Fibroblast of the aortic adventitia (primary cell): Measurements from ENCODE around the gene ATP9B. TPM values are rescaled to one million over a fixed set of nuclear protein-coding genes. Genes with fewer than 3 reads are reported as not detected.

Experiments
- DNase-seq: peaks from one replicate; pipeline ENCODE4 v3.0.0-alpha.2; 2010; ENCODE audit warnings: low read depth
- H3K4me3 ChIP-seq: 2 replicates; pipeline ENCODE4 v1.5.1; 2011; ENCODE audit warnings: low read depth, mild to moderate bottlenecking, control low read depth, low read length, moderate library complexity
- total RNA-seq: library from RNA; depleted of rRNA; stranded (reverse); fragments of >200 nt; gene quantifications from 2 replicates; pipeline ENCODE4 v1.2.3, GENCODE V29; 2012; ENCODE audit warnings: low replicate concordance
- TF ChIP-seq, protein P1 (sequence below): IDR thresholded peaks from 2 replicates; pipeline ENCODE4 v1.5.1; 2011; ENCODE audit warnings: mild to moderate bottlenecking, low read length, control low read depth, inconsistent platforms; ENCODE audit not compliant: insufficient read depth

The ATP9B gene
- total RNA-seq, 1 donor, result 22.0 TPM

DNA sequence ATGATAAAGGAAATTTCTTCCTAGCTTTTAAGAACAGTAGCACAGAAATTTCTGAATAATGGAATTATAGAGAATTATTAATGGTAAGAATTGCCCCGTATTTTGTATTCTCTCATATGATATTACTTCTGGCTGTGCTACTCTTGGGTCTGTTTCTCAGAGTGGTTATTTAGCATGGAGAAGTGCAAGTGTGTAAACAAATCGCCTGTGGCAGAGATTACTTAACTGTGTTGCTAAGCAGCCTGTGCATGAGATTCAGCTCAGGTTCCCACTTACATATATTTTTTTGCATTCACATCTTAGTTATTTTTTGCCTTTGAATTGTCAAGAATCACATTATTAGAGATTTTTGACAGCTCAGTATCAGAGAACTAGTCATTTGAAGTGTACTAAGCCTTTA lies 246.4 kb downstream of the ATP9B start:
- TF ChIP-seq, protein P1, sequence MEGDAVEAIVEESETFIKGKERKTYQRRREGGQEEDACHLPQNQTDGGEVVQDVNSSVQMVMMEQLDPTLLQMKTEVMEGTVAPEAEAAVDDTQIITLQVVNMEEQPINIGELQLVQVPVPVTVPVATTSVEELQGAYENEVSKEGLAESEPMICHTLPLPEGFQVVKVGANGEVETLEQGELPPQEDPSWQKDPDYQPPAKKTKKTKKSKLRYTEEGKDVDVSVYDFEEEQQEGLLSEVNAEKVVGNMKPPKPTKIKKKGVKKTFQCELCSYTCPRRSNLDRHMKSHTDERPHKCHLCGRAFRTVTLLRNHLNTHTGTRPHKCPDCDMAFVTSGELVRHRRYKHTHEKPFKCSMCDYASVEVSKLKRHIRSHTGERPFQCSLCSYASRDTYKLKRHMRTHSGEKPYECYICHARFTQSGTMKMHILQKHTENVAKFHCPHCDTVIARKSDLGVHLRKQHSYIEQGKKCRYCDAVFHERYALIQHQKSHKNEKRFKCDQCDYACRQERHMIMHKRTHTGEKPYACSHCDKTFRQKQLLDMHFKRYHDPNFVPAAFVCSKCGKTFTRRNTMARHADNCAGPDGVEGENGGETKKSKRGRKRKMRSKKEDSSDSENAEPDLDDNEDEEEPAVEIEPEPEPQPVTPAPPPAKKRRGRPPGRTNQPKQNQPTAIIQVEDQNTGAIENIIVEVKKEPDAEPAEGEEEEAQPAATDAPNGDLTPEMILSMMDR, result no peak
- H3K4me3 ChIP-seq, result no peak overlapping the region
- no peak for DNase-seq

DNA sequence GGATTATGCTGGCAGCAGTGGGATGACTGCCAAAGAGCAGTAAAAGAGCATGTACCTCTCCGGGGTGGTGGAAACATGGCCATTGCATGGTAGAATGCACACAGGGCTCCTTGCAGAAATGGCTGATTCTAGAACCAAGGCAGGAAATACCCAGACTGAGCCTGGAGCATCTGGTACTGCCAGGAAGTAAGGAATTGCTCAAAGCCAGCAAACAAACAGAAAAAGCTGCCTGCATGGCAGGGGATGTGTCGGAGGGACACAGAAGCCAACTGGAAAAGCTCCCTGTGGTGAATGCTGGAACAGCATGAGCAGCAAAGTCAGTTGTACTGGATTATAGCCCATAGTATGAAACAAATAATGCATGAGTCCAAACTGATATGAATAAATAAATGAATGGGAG lies 248.5 kb downstream of the ATP9B start:
- no peak for DNase-seq
- H3K4me3 ChIP-seq, result no peak overlapping the region
- TF ChIP-seq, protein P1, result peak; percentile 8

DNA sequence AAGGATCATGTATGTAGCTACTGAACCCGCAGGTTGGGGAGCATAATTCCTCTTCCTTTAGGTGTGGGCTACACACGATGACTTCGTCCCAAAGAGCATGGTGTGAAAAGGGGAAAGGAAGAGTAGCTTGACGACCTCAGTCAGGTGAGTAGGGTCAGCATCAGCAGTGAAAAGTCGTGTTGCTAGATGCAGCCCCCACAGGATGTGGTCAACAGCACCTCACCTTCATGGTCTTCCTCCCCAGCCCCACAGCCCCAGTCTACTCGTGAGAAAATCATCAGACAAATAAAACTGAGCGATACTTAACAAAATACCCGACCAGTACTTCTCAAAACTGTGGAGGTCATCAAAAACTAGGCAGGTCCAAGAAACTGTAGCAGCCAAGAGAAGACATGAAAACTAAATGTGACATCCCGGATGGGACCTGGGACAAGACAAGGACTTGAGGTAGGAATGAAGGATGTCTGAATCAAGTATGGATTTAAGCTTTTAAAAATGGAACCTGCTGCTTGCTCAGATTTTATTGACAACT lies 249.0 kb downstream of the ATP9B start:
- DNase-seq, result no peak
- TF ChIP-seq, protein P1, result no peak

DNA sequence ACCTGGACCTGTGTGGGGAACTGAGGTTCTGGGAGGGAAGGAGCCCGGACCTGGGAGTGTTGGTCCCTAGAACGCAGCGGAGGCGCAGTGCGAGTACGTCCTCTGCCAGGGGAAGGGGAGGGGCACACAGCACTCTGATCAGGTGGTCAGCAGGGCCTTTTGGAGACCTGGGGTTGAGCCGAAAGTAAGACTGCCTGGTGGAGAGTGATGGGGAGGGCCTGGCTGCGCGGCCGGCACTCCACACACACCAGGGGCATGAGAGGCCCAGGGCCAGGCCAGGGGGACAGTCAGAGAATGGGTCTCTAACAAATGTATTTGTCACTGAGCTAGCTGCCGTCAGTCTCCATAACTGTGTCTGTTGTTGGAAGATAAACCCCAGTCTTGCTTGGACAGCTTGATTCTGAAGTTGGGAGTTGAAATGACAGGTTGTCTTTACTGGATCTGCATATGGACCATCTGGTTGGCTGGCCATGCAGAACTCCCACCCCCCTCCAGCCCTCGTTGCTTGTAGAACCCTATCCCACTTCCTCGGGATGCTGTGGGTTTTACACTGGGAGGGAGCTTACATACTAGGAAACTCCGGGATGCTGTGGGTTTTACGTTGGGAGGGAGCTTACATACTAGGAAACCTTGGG lies 251.1 kb downstream of the ATP9B start:
- H3K4me3 ChIP-seq, result no peak overlapping the region
- TF ChIP-seq, protein P1, result no peak
- no peak for DNase-seq

More for the DNA sequence above, 249.0 kb downstream of the ATP9B start:
- H3K4me3 ChIP-seq, result no peak overlapping the region

DNA sequence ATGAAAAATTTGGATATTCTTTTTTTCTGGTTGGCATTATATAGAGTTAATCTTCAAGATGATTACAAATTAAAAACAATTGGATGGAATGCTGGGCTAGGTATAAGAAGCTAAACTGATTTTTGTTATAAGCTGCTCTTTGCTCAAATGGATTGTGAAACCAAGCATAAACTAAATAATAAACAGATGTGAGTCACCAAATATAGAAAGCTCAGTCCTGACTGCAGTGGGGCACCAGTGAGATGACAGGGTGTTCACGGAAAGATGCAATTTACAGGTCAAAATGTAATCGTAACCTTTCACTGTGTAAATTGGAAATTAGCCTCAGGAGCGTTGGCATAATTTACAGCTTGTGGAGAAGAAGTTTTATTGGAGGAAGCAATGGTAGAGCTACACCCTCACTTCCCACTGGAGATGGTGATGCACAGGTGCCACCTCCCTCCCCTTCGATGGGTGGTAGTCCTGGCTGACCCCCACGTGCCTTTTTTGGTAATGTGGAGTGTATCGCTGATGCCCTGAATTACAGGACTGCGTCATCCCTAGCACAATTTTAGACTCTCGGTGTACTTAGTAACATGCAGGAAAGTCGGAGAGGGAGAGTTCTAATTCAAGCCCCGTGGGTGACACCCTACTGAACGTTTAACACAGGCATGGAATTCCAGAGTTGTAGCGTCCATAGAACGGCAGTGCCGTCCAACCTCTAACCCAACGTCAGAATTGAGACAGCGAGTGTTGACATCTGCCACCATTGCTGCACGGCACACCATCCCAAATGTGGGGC lies 252.6 kb downstream of the ATP9B start:
- peak; percentile 4 for DNase-seq
- TF ChIP-seq, protein P1, result no peak
- no peak overlapping the region for H3K4me3 ChIP-seq

DNA sequence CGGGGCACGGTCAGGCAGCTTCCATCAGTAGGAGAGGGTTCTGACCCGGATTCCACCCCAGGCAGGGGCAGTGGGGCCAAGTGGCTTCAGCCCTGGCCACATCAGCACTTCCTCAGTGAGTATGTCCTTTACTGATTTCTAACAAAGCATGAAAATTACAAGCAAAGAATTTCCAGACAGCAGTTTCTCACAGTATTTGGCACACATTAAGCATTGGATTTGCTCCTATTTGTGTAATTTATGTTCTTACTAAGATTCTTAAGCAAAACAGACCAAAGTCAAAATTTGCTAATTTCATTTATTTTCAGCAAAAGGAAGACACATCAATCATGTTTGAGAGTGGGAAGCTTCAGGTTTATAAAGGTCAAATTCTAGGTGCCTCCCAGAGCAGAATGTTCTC lies 253.2 kb downstream of the ATP9B start:
- no peak overlapping the region for H3K4me3 ChIP-seq
- TF ChIP-seq, protein P1, result no peak
- DNase-seq, result no peak
